Cardiac muscle cell (in vitro differentiated cells and primary cell): ENCODE measurements around the gene ANAPC5. TPM values are rescaled to one million over a fixed set of nuclear protein-coding genes. Genes with fewer than 3 reads are reported as not detected.

ENCODE experiments used
- DNase-seq, 2 donors: peaks; one replicate each; pipeline versions ENCODE4 v3.0.0 to v3.0.0-alpha.2; 2010 to 2017; ENCODE audit warnings: low read depth in 1 of 2, low spot score in 1 of 2
- H3K27ac ChIP-seq: fragments of 200-600 bp; sonication (generic); 2 replicates; pipeline ENCODE4 v1.5.1; 2016
- H3K27me3 ChIP-seq: fragments of 200-600 bp; sonication (generic); 2 replicates; pipeline ENCODE4 v1.6.0; 2016; ENCODE audit warnings: control low read depth
- H3K36me3 ChIP-seq: fragments of 200-600 bp; sonication (generic); 2 replicates; pipeline ENCODE4 v1.5.1; 2016; ENCODE audit warnings: control low read depth
- H3K4me1 ChIP-seq: fragments of 200-600 bp; sonication (generic); 2 replicates; pipeline ENCODE4 v1.8.1; 2017; ENCODE audit warnings: low read depth, mild to moderate bottlenecking, mixed run types
- H3K4me3 ChIP-seq: fragments of 200-600 bp; sonication (generic); 2 replicates; pipeline ENCODE4 v1.5.1; 2016; ENCODE audit warnings: mild to moderate bottlenecking
- H3K9me3 ChIP-seq: fragments of 200-600 bp; sonication (generic); 2 replicates; pipeline ENCODE4 v1.5.1; 2017; ENCODE audit warnings: low read depth, mild to moderate bottlenecking, control low read depth
- CTCF ChIP-seq: IDR thresholded peaks from 2 replicates; pipeline ENCODE4 v1.5.1; 2012; ENCODE audit warnings: low read depth, mild to moderate bottlenecking, low read length
- polyA plus RNA-seq: library from polyadenylated mRNA; unstranded; fragments of >200 nt; fragmentation: Nextera tagmentation; extraction: Ambion mirVana; gene quantifications from 2 replicates; pipeline ENCODE4 v1.2.1, GENCODE V29; 2016
- total RNA-seq: library from RNA; depleted of rRNA; stranded (reverse); fragments of >200 nt; gene quantifications from 2 replicates; pipeline ENCODE4 v1.2.3, GENCODE V29; 2016

ANAPC5 gene
- total and polyA plus RNA-seq, 2 experiments from 2014 or later, result 109 to 123 TPM

GRCh38 chr12:121261398-121261797, 90.8 kb downstream of the ANAPC5 start:
- H3K27ac ChIP-seq, result no peak overlapping the region

GRCh38 chr12:121260091-121260490, 92.1 kb downstream of the ANAPC5 start:
- Histone ChIP-seq H3K9me3 (no peaks in the 10 kb centered on the region), H3K27ac (no peak overlapping the region), H3K36me3 (peaks cover 2% of the 10 kb centered on the region), H3K4me1 (no peaks in the 10 kb centered on the region), H3K4me3 (no peak overlapping the region), H3K27me3 (no peaks in the 10 kb centered on the region)
- no peak for DNase-seq
- no peak for TF ChIP-seq CTCF

More at GRCh38 chr12:121261398-121261797, 90.8 kb downstream of the ANAPC5 start:
- H3K36me3 ChIP-seq, result peaks cover 2% of the 10 kb centered on the region
- H3K9me3 ChIP-seq, result no peaks in the 10 kb centered on the region
- TF ChIP-seq CTCF, result no peak
- H3K4me1 ChIP-seq, result no peaks in the 10 kb centered on the region
- H3K27me3 ChIP-seq, result no peaks in the 10 kb centered on the region
- DNase-seq, result no peak
- H3K4me3 ChIP-seq, result no peak overlapping the region

- Histone ChIP-seq H3K9me3 (no peaks in the 10 kb centered on the region), H3K27ac (no peak overlapping the region), H3K27me3 (no peaks in the 10 kb centered on the region), H3K4me3 (no peak overlapping the region), H3K4me1 (no peaks in the 10 kb centered on the region), H3K36me3 (peaks cover 2% of the 10 kb centered on the region)
- no peak for TF ChIP-seq CTCF
- no peak for DNase-seq
Observed at GRCh38 chr12:121259074-121259473, 93.1 kb downstream of the ANAPC5 start.

Other genes starting within 250 kb of the ANAPC5 start
- 0.03 and 0.14 TPM in 2 replicates for gene P2RX7, start 219.5 kb downstream of the ANAPC5 start, total RNA-seq
- 0.65 and 0.79 TPM in 2 replicates for gene P2RX7, start 219.5 kb downstream of the ANAPC5 start, polyA plus RNA-seq
- gene P2RX4, start 142.3 kb downstream of the ANAPC5 start, total RNA-seq, result 33.7 and 38.2 TPM in 2 replicates
- 19.4 and 25.8 TPM in 2 replicates for gene P2RX4, start 142.3 kb downstream of the ANAPC5 start, polyA plus RNA-seq
- 15.0 and 18.6 TPM in 2 replicates for gene CAMKK2, start 55.7 kb downstream of the ANAPC5 start, total RNA-seq
- 22.9 and 24.2 TPM in 2 replicates for gene CAMKK2, start 55.7 kb downstream of the ANAPC5 start, polyA plus RNA-seq
- 34.6 and 41.2 TPM in 2 replicates for gene RNF34, start 47.7 kb upstream of the ANAPC5 start, total RNA-seq
- gene RNF34, start 47.7 kb upstream of the ANAPC5 start, polyA plus RNA-seq, result 48.4 and 54.6 TPM in 2 replicates
- gene KDM2B, start 228.6 kb upstream of the ANAPC5 start, total RNA-seq, result 70.5 and 82.1 TPM in 2 replicates
- 30.8 and 35.8 TPM in 2 replicates for gene KDM2B, start 228.6 kb upstream of the ANAPC5 start, polyA plus RNA-seq